Endothelial cell of umbilical vein (primary cell): ENCODE results near the gene GUCY1A1. TPM values are rescaled to one million over a fixed set of nuclear protein-coding genes. Genes with fewer than 3 reads are reported as not detected.

Source experiments
- BruUV-seq: library from RNA; stranded (reverse); fragments of 400-500 nt; replicated peaks from 2 replicates; lab custom pipeline; 2021; lab: Mats Ljungman, UMichigan
- CTCF ChIA-PET: fragments of 300-600, 350-600 bp; sonication (Branson Sonifier 250); formaldehyde crosslinking; loops from one replicate; lab custom pipeline; 2021; ENCODE audit warnings: antibody characterized with exemption, inconsistent platforms; lab: Charles Lee
- POLR2A ChIA-PET: fragments of 300-600, 350-600 bp; sonication (Branson Sonifier 250); formaldehyde crosslinking; loops from one replicate; lab custom pipeline; 2021; ENCODE audit warnings: antibody characterized with exemption, inconsistent platforms; lab: Charles Lee
- DNase-seq: peaks from one replicate; pipeline ENCODE4 v3.0.0-alpha.2; 2011; ENCODE audit warnings: low read depth, low spot score
- FAIRE-seq: peaks from 2 replicates; lab custom pipeline; 2011; peaks lifted over from hg19 to GRCh38; lab: Jason Lieb, UNC
- H2AFZ ChIP-seq: 2 replicates; pipeline ENCODE4 v1.6.0; 2012; ENCODE audit warnings: low read depth, low read length, control low read depth, inconsistent platforms
- H3K27ac ChIP-seq: 2 replicates; pipeline ENCODE4 v1.5.1; 2011; ENCODE audit warnings: low read depth, mild to moderate bottlenecking, control low read depth, low read length, moderate library complexity; ENCODE audit not compliant: insufficient read depth
- H3K27me3 ChIP-seq, 2 experiments: 2 replicates each; pipeline versions ENCODE4 v1.6.0 to v1.6.1; 2011; ENCODE audit warnings: low read length in 2 of 2, mixed read lengths in 1 of 2; ENCODE audit not compliant: control insufficient read depth in 2 of 2, insufficient read depth in 2 of 2
- H3K36me3 ChIP-seq, 2 experiments: 2 replicates in 1 of 2; 3 replicates in 1 of 2; pipeline ENCODE4 v1.5.1; 2011; ENCODE audit warnings: low read length in 2 of 2, mild to moderate bottlenecking in 1 of 2, moderate library complexity in 1 of 2; ENCODE audit not compliant: control insufficient read depth in 2 of 2, insufficient read depth in 2 of 2; ENCODE audit errors: extremely low read depth in 1 of 2
- H3K4me1 ChIP-seq: 3 replicates; pipeline ENCODE4 v1.5.1; 2011; ENCODE audit warnings: mild to moderate bottlenecking, low read length; ENCODE audit not compliant: control insufficient read depth, insufficient read depth; ENCODE audit errors: extremely low read depth
- H3K4me2 ChIP-seq: 2 replicates; pipeline ENCODE4 v1.6.1; 2011; ENCODE audit warnings: low read length, control low read depth, mixed read lengths; ENCODE audit not compliant: insufficient read depth
- H3K4me3 ChIP-seq, 3 experiments: fragments of 200-600 bp in 1 of 3; sonication (generic), shearing (Covaris generic) in 1 of 3; replicated peaks in 1 of 3; 2 replicates each; pipeline ENCODE4 v1.5.1; 2011 to 2016; ENCODE audit warnings: control low read depth in 3 of 3, low read length in 3 of 3, mild to moderate bottlenecking in 2 of 3, inconsistent platforms in 1 of 3, low read depth in 1 of 3, moderate library complexity in 1 of 3; ENCODE audit not compliant: insufficient read depth in 1 of 3
- H3K79me2 ChIP-seq: 2 replicates; pipeline ENCODE4 v1.6.0; 2012; ENCODE audit warnings: low read length, inconsistent platforms; ENCODE audit not compliant: control insufficient read depth, insufficient read depth
- H3K9ac ChIP-seq: replicated peaks from 2 replicates; pipeline ENCODE3; 2011; ENCODE audit warnings: low read length, control low read depth; ENCODE audit not compliant: insufficient read depth; ENCODE audit errors: extremely low read depth
- H3K9me1 ChIP-seq: replicated peaks from 3 replicates; pipeline ENCODE4 v1.6.0; 2011; ENCODE audit warnings: mild to moderate bottlenecking, low read length; ENCODE audit not compliant: control insufficient read depth, insufficient read depth; ENCODE audit errors: extremely low read depth
- H3K9me3 ChIP-seq: replicated peaks from 2 replicates; pipeline ENCODE4 v1.5.1; 2012; ENCODE audit warnings: low read length, inconsistent platforms; ENCODE audit not compliant: control insufficient read depth, insufficient read depth
- H4K20me1 ChIP-seq: replicated peaks from 2 replicates; pipeline ENCODE3; 2011; ENCODE audit warnings: mild to moderate bottlenecking, low read length; ENCODE audit not compliant: control insufficient read depth, insufficient read depth; ENCODE audit errors: extremely low read depth
- CTCF ChIP-seq, 2 donors: IDR thresholded peaks; 1 replicate in 1 of 2; 2 replicates in 1 of 2; pipeline ENCODE4 v1.5.1; 2011; ENCODE audit warnings: low read length in 2 of 2, mild to moderate bottlenecking in 2 of 2, moderate library complexity in 2 of 2, control low read depth in 1 of 2, inconsistent platforms in 1 of 2, low read depth in 1 of 2; ENCODE audit not compliant: insufficient read depth in 1 of 2; ENCODE audit errors: extremely low read depth in 1 of 2
- EZH2 ChIP-seq: IDR thresholded peaks from 2 replicates; pipeline ENCODE4 v1.6.1; 2012; ENCODE audit warnings: borderline replicate concordance, low read depth, mild to moderate bottlenecking, moderate library complexity, low read length, inconsistent platforms; ENCODE audit not compliant: severe bottlenecking
- FOS ChIP-seq: IDR thresholded peaks from 2 replicates; pipeline ENCODE4 v1.6.1; 2011; ENCODE audit warnings: mild to moderate bottlenecking, low read length, moderate library complexity, borderline replicate concordance; ENCODE audit not compliant: insufficient read depth
- GATA2 ChIP-seq: IDR thresholded peaks from 2 replicates; pipeline ENCODE4 v1.7.0; 2011; ENCODE audit warnings: low read depth, mild to moderate bottlenecking, moderate library complexity, mixed read lengths, low read length; ENCODE audit not compliant: insufficient read length, insufficient read depth
- JUN ChIP-seq: IDR thresholded peaks from 2 replicates; pipeline ENCODE4 v1.6.1; 2011; ENCODE audit warnings: borderline replicate concordance, low read depth; ENCODE audit not compliant: insufficient read length, insufficient read depth
- MAX ChIP-seq: IDR thresholded peaks from 2 replicates; pipeline ENCODE4 v1.6.1; 2011; ENCODE audit not compliant: insufficient read depth, insufficient read length
- MYC ChIP-seq: IDR thresholded peaks from one replicate; pipeline ENCODE4 v1.6.1; 2011; ENCODE audit warnings: mild to moderate bottlenecking, low read depth, low read length
- POLR2A ChIP-seq: IDR thresholded peaks from 2 replicates; pipeline ENCODE4 v1.6.1; 2012; ENCODE audit warnings: low read depth, mild to moderate bottlenecking, control low read depth, low read length
- POLR2AphosphoS5 ChIP-seq: IDR thresholded peaks from 2 replicates; pipeline ENCODE4 v1.6.1; 2012; ENCODE audit warnings: low read depth, mild to moderate bottlenecking, control low read depth, low read length, moderate library complexity; ENCODE audit not compliant: insufficient read depth
- dilution Hi-C: fragments of 300-500 bp; cut with MboI; formaldehyde crosslinking; loops from one replicate; pipeline ENCODE4 v1.15.0; 2019; ENCODE audit warnings: low sequenced_read_pairs; ENCODE audit not compliant: extremely low pct_ligation_motif_present
- intact Hi-C: fragments of 100-400 bp; cut with micrococcal nuclease; formaldehyde crosslinking; loops from one replicate; pipeline ENCODE4 v1.10.0; 2022
- polyA plus RNA-seq, 4 experiments: library from polyadenylated mRNA; depleted of rRNA in 3 of 4; stranded (reverse) in 3 of 4; unstranded in 1 of 4; fragments of >200 nt; gene quantifications; 2 replicates each; pipeline versions ENCODE4 v1.2.1 to v1.2.3, GENCODE V29; 2011 to 2012; ENCODE audit warnings: missing spikeins in 1 of 4
- total RNA-seq: library from RNA; stranded (reverse); gene quantifications from 2 replicates; pipeline ENCODE4 v1.2.3, GENCODE V29; 2021

Gene GUCY1A1
- total and polyA plus RNA-seq, 2 donors (not counting 3 experiments of a cell fraction or from before 2014, with no cell fraction given) = 1.3 to 4.4 TPM

DNA sequence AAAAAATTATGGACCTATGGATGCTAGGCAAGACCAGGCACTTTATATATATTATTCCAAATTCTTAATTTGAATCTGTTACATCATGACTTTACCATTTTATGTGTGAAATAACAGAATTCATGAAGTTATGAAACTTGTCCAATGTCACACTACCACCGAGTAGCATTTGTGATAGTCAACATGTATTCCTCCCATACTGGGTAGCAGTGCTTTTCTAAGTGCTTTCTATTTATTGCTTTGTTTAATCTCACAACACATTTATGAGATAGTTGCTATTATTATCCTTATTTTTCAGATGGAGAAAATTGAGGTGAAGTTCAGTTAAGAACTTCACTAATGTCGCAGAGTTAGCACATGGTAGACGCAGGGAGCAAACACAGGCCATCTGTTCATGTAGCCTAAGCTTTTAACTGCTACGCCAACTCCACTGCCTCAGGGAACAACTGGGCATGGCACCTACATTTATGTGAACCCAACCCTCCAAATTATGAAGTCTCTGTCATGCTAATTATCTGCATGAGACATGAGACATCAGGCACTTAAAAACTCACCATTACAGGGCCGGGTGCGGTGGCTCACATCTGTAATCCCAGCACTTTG is 20.8 kb downstream of the GUCY1A1 start:
- Histone ChIP-seq H3K9ac (no peak overlapping the region), H3K4me1 (no peaks in the 10 kb centered on the region), H3K9me1 (no peaks in the 10 kb centered on the region), H3K4me3 (no peak overlapping the region), H3K9me3 (no peaks in the 10 kb centered on the region), H4K20me1 (no peaks in the 10 kb centered on the region), H3K36me3 (no peaks in the 10 kb centered on the region), H3K79me2 (no peaks in the 10 kb centered on the region), H3K27ac (no peak overlapping the region), H3K4me2 (no peak overlapping the region), H2AFZ (no peak overlapping the region), H3K27me3 (no peaks in the 10 kb centered on the region)
- DNase-seq (no peak), FAIRE-seq (no peak)
- dilution Hi-C loops (no loop called here), intact Hi-C loops (no loop called here)
- CTCF ChIA-PET = interaction anchor here (1.3 kb wide), 1 partner anchor 158 kb away, joined by 3 read pairs; no protein-coding TSS in a partner anchor
- no TSS peak for BruUV-seq
- TF ChIP-seq CTCF (IDR thresholded peaks at IDR 0.05; ENCODE audit: extremely low read depth in 1 of 2, insufficient read depth in 1 of 2, low read depth in 1 of 2, low read length in 2 of 2) = no peak
- no peak for TF ChIP-seq POLR2A
- TF ChIP-seq EZH2 = no peak
- no peak for TF ChIP-seq JUN
- no peak for TF ChIP-seq MAX
- no peak for TF ChIP-seq GATA2
- no peak for TF ChIP-seq POLR2AphosphoS5
- no peak for TF ChIP-seq FOS
- TF ChIP-seq MYC = no peak
- POLR2A ChIA-PET = no interaction called here
